Measurements from ENCODE around the gene GGT6.

Gene GGT6

DNA sequence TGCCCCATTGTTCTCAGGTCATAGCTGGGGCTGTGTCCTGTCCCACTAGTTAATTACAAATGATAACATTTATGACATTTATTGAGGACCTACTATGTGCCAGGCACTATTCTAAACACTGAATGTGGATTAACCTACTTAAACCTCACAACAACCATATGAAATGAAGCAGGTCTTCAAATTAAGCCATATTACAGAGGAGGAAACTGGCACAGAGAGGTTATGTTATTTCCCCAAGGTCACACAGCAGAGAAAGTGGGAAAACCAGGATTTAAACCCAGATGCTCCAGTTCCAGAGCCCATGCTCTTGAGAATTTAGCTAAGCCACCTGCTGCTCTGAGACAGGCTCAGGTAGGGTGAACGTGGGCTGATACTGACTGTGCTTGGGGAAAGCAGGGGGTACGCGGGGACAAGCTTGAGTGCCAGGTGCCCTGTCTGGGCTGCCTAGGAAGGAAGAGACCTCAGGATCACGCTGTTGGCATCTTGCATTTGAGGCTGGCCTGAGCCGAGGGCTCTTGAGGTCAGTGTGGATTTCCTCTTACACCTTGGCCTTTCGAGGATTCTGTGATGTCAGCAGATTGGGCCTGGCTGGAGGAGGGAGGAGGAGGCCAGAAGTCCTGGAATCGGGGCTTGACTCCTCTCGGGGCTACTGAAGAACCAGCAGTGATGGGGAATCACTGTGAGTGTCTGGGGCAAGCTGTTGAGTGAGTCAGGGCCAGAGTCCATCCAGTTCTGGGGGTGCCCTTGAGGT is 52.8 kb downstream of the GGT6 start:
- TF ChIP-seq CTCF (IDR thresholded peaks at IDR 0.05; ENCODE audit: insufficient read depth, low read length) (no peak), POLR2AphosphoS5 (IDR thresholded peaks at IDR 0.05; ENCODE audit: low read depth) (no peak), REST (IDR thresholded peaks at IDR 0.05; ENCODE audit: insufficient replicate concordance, low read depth) (no peak), SPI1 (IDR thresholded peaks at IDR 0.05; ENCODE audit: borderline replicate concordance, low read depth) (no peak), GABPA (IDR thresholded peaks at IDR 0.05; ENCODE audit: low read depth) (no peak)
- Histone ChIP-seq H3K4me3 (replicated peaks; ENCODE audit: insufficient read depth, low read length) (no peak overlapping the region), H3K27me3 (ENCODE audit: insufficient read depth, poor library complexity, severe bottlenecking) (no peaks in the 10 kb centered on the region), H3K27ac (replicated peaks) (no peak overlapping the region)
- no peak for DNase-seq (ENCODE audit: low read depth in 1 of 2, low spot score in 1 of 2)

Measured in HL-60 (cell line).